Right ventricle myocardium superior (tissue), 1 donor: Measurements from ENCODE around the gene PHACTR3. TPM values are rescaled to one million over a fixed set of nuclear protein-coding genes. Genes with fewer than 3 reads are reported as not detected.

ENCODE experiments used
- ATAC-seq: fragments of 200-7000 bp; cut with Tn5 transposase; one replicate; pipeline ENCODE4 v1.9.1; 2020; ENCODE audit warnings: mild to moderate bottlenecking; ENCODE audit not compliant: poor library complexity
- DNase-seq: peaks from one replicate; pipeline ENCODE4 v3.0.0-alpha.2; 2020
- intact Hi-C: fragments of 100-400 bp; cut with DNase I; formaldehyde crosslinking; loops from one replicate; pipeline ENCODE4 v1.11.2; 2022
- total RNA-seq: library from RNA; stranded (reverse); fragmentation: NEBNext Ultra II Directional; extraction: Animal tissue kit (Norgen Biotek cat#: 25700); gene quantifications from one replicate; pipeline ENCODE4 v1.2.1, GENCODE V29; 2021
- donor health status: DM: no; HTN: yes; CAD: no; lungs with severe emphysema.

Gene PHACTR3
- total RNA-seq, 1 donor from 2014 or later, result 10.0 TPM

DNA sequence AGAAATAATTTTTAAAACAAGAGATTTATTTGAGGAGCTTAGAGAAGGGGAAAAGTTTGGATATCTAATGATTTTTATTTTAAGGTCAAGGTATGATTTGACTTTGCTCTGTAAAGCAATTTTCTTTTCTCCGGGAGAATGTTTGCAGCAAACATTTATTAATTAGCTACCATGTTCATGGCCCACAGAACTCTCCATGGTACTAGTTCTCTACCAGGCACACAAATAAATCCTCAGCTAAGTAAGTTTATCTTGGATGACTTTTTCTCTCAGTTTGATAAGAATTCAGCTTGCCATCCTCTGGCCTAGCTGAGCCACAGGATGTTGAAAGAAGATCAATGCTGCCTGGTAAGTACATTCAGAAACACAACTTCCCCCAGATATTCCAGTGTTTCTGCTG, 94.3 kb downstream of the PHACTR3 start:
- ATAC-seq, result no peak
- intact Hi-C loops, result no loop called here
- DNase-seq, result no peak

GRCh38 chr20:59701236-59701635, 96.9 kb downstream of the PHACTR3 start:
- intact Hi-C loops, result no loop called here
- DNase-seq (no peak), ATAC-seq (no peak)

- DNase-seq, result no peak
- ATAC-seq, result no peak
- intact Hi-C loops, result no loop called here
Observed at GRCh38 chr20:59703046-59703445, 98.7 kb downstream of the PHACTR3 start.

GRCh38 chr20:59705651-59706399, 101.5 kb downstream of the PHACTR3 start:
- intact Hi-C loops, result no loop called here
- peak; percentile 64 for ATAC-seq
- DNase-seq, result no peak

- intact Hi-C loops, result no loop called here
- ATAC-seq, result peak; percentile 18
- no peak for DNase-seq
Observed at GRCh38 chr20:59706400-59706693, 102.0 kb downstream of the PHACTR3 start.

GRCh38 chr20:59708326-59708725, 104.0 kb downstream of the PHACTR3 start:
- intact Hi-C loops, result no loop called here
- ATAC-seq (no peak), DNase-seq (no peak)

DNA sequence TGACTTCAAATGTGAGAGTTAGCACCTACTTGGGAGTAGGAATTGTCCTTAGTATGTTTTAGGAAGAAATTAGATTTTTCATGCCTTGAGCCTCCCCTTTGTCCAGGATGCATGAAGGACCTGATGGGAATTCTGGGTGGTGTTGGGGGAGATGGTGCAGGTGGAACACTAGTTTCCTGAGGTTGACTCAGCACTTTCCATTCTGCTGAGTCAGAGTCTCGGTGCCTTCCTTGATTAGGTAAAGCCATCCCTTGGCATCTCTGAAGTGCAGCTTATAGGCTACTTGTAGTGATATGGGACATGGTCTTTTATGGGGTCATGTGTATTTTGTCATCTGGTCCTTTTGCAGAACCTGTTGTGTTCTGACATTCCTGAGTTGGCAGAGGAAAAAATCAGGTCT, 105.3 kb downstream of the PHACTR3 start:
- DNase-seq (no peak), ATAC-seq (no peak)
- intact Hi-C loops, result no loop called here

- intact Hi-C loops, result no loop called here
- DNase-seq, result no peak
- no peak for ATAC-seq
Observed at GRCh38 chr20:59718071-59718470, 113.7 kb downstream of the PHACTR3 start.

GRCh38 chr20:59718751-59719150, 114.4 kb downstream of the PHACTR3 start:
- intact Hi-C loops, result no loop called here
- ATAC-seq, result no peak
- DNase-seq, result no peak

GRCh38 chr20:59720013-59720412, 115.7 kb downstream of the PHACTR3 start:
- intact Hi-C loops, result no loop called here
- no peak for ATAC-seq
- DNase-seq, result no peak

DNA sequence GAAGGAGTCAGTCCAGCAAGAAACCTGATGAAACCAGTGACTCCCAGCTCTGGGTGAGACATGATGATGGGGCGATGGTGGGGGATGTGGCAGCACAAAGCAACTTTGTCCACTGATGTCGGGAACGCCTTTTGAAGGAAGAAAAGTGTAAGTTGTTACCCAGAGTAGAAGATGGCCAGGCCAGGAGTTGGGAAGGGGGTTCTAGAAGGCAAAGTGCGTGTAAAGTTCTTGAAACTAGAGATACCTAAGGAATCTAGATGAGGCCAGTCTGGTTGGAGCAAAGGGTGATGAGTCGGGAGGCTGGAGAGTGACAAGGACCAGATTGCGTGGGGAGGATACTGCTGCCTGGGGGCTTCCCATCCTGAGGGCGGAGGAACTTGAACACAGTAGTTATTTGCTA, 117.0 kb downstream of the PHACTR3 start:
- intact Hi-C loops, result no loop called here
- no peak for ATAC-seq
- DNase-seq, result no peak

DNA sequence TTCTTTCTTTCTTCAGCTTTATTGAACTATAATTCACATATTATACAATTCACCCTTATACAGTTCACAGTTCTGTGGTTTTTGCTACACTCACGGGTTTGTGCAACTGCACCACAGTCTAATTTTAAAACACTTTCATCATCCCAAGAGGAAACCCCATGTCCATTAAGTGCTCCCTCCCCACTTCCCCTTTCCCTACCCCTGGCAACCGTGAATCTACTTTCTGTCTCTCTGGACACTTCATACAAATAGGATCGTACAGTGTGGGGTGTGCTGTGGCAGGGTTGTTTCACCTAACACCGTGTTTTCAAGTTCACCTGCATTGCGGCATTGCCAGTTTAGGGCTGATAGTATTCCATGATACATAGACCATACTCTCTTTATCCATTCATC, 118.8 kb downstream of the PHACTR3 start:
- intact Hi-C loops, result no loop called here
- peak; percentile 66 for ATAC-seq
- no peak for DNase-seq

GRCh38 chr20:59723607-59724456, 119.5 kb downstream of the PHACTR3 start:
- intact Hi-C loops, result no loop called here
- ATAC-seq (no peak), DNase-seq (no peak)

DNA sequence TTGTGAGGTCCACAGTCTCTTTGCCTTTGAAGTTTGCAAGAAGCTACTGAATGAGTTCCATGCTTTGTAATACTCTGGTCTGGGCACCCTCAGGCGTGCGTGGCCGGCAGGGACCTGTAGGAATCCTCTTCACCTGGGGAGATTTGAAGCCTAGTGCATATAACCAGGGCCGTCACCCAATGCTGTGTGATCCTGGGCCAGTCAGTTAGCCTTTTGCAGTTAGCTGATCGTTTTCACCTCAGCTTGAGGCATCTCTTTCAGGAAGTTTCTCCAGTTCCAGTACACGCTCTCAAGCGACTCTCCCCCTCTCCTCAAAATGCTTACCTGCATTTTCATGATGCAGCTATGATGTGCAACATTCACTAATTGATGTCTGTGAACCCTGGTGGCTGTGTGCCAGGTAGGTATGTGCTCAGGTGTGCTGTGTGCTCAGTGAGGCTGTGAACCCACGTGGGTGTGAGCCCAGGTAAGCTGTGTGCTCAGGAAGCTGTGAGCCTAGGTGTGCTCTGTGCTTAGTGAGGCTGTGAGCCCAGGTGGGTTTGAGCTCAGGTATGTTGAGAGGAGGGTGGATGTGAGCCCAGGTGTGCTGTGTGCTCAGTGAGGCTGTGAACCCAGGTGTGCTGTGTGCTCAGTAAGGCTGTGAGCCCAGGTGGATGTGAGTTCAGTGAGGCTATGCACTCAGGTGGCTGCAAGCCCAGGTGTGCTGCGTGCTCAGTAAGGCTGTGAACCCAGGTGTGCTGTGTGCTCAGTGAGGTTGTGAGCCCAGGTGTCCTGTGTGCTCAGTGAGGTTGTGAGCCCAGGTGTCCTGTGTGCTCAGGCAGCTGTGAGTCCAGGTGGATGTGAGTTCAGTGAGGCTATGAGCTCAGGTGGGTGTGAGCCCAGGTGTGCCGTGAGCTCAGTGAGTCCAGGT, 120.4 kb downstream of the PHACTR3 start:
- ATAC-seq, result no peak

DNA sequence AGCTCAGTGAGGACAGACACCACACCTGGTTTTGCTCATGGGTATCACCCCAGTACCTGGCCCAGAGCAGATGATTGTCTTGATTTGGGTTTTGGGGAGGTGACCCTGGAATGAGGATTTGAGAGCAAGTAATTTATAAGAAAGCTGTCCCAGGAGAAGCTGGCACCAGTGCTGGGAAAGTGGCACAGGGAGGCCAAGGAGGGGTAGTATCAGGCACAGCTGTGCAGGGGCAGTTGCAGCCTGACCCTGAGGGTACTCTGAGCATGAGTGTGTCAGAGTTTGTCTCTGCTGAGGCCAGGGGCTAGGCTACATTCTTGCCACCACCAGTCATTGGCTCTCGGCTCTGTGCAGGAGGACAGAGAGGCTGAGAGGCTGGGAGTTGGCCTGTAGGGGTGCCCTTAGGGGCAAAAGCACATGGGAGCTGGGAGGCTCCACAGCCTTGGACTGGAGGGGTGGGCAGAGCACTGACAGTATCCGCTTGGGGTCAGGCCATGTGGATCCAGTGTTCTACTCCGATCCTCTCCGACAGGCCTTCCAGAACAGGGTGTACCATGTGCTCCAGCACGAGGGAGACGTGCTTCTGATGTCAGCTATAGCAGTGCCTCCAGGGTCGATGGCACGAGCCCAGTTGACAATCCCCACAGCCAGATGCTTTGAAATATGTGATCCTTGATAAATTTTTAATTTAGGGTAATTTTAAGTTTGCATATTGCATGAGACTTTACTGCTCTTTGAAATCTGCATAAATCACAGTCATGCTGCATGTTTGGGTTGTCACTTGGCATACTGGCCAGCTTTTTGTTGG, 121.3 kb downstream of the PHACTR3 start:
- no peak for ATAC-seq
- intact Hi-C loops, result no loop called here
- DNase-seq, result no peak

More for the DNA sequence above, 120.4 kb downstream of the PHACTR3 start:
- intact Hi-C loops, result no loop called here
- no peak for DNase-seq

GRCh38 chr20:59726281-59726595, 121.9 kb downstream of the PHACTR3 start:
- intact Hi-C loops, result no loop called here
- no peak for DNase-seq
- ATAC-seq, result no peak

- ATAC-seq, result no peak
- intact Hi-C loops, result no loop called here
Observed at GRCh38 chr20:59728722-59729430, 124.5 kb downstream of the PHACTR3 start.

GRCh38 chr20:59729506-59729905, 125.2 kb downstream of the PHACTR3 start:
- ATAC-seq, result no peak
- intact Hi-C loops, result no loop called here

More at GRCh38 chr20:59728722-59729430, 124.5 kb downstream of the PHACTR3 start:
- DNase-seq, result no peak

More at GRCh38 chr20:59729506-59729905, 125.2 kb downstream of the PHACTR3 start:
- DNase-seq, result no peak
